Breast epithelium (tissue), 3 donors: ENCODE measurements around the gene ADA.

Source experiments
- POLR2AphosphoS5 ChIP-seq, 3 donors: sonication (generic); formaldehyde crosslinking; IDR thresholded peaks; one replicate each; pipeline ENCODE4 v1.6.1; 2017; ENCODE audit warnings: antibody characterized with exemption in 3 of 3
- TF ChIP-seq, protein P1 (sequence below), 3 donors: fragments of 450-650 bp; IDR thresholded peaks; one replicate each; pipeline ENCODE4 v1.5.1; 2016 to 2017; ENCODE audit warnings: antibody characterized with exemption in 3 of 3, mild to moderate bottlenecking in 3 of 3, moderate library complexity in 3 of 3

DNA sequence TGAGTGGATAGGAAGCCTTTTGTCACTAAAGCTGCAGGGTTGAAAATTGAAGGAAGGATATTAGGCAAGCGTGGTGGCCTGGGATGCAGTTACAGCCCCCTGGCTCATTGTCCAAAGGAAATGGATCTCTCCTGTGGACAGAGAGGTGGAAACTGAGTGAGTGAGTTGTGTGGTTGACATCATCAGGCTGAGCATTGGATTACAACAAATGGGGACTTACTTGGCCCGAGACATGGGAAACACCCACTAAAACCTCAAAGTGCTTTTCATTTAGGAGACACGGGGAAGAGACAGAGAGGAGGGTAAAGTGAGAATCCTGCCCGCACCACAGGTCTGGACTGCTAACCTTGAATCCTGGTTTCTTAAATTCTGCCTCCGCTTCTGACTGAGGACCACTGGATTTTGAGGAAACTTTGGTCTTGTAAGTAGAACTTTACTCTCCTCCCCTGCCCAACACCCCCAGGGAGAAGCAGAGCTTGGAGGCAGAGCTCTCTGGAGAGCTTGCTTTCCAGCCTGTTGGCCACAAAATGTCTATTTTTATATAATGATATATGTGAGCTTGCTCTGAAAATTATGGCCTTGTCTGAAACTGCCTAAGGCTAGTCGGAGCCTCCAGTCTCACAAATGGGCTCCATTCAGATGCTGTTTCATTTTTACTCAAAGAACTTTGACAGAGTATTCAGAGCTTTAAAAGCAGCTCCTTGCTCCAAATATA lies 69.0 kb downstream of the ADA start, which contains the start of gene PKIG:
- peak in 2 of 3 donors; percentile 24 to 35 for TF ChIP-seq POLR2AphosphoS5 (IDR thresholded peaks at IDR 0.05)
- TF ChIP-seq, protein P1, sequence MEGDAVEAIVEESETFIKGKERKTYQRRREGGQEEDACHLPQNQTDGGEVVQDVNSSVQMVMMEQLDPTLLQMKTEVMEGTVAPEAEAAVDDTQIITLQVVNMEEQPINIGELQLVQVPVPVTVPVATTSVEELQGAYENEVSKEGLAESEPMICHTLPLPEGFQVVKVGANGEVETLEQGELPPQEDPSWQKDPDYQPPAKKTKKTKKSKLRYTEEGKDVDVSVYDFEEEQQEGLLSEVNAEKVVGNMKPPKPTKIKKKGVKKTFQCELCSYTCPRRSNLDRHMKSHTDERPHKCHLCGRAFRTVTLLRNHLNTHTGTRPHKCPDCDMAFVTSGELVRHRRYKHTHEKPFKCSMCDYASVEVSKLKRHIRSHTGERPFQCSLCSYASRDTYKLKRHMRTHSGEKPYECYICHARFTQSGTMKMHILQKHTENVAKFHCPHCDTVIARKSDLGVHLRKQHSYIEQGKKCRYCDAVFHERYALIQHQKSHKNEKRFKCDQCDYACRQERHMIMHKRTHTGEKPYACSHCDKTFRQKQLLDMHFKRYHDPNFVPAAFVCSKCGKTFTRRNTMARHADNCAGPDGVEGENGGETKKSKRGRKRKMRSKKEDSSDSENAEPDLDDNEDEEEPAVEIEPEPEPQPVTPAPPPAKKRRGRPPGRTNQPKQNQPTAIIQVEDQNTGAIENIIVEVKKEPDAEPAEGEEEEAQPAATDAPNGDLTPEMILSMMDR (IDR thresholded peaks at IDR 0.05), result no peak
